Measurements from ENCODE around the gene TMEM140. TPM values are rescaled to one million over a fixed set of nuclear protein-coding genes. Genes with fewer than 3 reads are reported as not detected.
A peak's percentile ranks its signal among the peaks of the same experiment; 100 is the strongest.

TMEM140 gene
- total and polyA plus RNA-seq, 9 of the 15 experiments (the other 6 are each of a cell fraction or from before 2014, with no cell fraction given), result 0.03 to 0.82 (median 0.23) TPM

DNA sequence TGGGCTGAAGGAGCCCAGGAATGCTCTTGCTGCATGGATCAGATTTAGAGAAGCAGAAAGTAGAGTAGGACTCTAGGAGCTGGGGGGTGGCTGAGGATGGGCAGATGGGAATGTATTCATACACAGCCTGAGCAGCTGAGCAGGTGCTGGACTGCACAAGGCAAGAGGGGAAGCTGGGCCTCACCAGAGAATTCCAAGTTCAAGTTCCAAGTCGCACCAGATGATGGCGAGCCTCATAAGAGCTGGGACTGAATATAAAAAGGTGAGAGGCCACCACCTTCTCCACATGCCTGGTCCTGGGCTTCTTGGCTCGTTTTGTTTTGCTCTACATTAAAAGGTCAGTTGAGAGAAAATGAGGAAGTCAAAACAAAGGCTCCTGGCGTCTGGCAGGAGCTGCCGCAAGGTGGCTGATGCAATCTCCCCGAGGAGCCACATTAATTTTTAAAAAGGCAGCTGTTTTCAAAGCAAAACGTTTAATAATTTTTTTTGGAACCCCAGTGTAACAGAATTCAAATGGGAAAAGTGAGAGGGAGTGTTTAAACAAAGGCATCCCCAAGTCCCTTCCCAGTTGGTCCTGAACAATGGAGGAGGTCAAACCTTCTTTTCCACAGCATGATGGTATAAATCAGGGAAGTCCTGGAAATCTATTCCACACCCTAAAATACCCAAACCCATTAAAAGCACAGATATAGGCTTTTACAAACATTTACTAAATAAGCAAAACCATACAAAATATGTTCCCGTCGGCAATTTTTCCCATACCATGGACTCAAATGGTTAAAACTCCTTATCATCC, 13.2 kb downstream of the TMEM140 start (continued):
- TF ChIP-seq, protein P1, sequence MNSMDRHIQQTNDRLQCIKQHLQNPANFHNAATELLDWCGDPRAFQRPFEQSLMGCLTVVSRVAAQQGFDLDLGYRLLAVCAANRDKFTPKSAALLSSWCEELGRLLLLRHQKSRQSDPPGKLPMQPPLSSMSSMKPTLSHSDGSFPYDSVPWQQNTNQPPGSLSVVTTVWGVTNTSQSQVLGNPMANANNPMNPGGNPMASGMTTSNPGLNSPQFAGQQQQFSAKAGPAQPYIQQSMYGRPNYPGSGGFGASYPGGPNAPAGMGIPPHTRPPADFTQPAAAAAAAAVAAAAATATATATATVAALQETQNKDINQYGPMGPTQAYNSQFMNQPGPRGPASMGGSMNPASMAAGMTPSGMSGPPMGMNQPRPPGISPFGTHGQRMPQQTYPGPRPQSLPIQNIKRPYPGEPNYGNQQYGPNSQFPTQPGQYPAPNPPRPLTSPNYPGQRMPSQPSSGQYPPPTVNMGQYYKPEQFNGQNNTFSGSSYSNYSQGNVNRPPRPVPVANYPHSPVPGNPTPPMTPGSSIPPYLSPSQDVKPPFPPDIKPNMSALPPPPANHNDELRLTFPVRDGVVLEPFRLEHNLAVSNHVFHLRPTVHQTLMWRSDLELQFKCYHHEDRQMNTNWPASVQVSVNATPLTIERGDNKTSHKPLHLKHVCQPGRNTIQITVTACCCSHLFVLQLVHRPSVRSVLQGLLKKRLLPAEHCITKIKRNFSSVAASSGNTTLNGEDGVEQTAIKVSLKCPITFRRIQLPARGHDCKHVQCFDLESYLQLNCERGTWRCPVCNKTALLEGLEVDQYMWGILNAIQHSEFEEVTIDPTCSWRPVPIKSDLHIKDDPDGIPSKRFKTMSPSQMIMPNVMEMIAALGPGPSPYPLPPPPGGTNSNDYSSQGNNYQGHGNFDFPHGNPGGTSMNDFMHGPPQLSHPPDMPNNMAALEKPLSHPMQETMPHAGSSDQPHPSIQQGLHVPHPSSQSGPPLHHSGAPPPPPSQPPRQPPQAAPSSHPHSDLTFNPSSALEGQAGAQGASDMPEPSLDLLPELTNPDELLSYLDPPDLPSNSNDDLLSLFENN (IDR thresholded peaks at IDR 0.05; ENCODE audit: low read depth in 2 of 2, low read length in 2 of 2), result no peak
- TF ChIP-seq ZNF586 (CRISPR knock-in tag; conservative IDR thresholded peaks at IDR 0.05) (no peak), ILK (tag; IDR thresholded peaks at IDR 0.05; ENCODE audit: borderline replicate concordance, low read depth) (peak; percentile 49; the same call in 1 of the 2 replicates), USF2 (CRISPR knock-in tag; IDR thresholded peaks at IDR 0.05) (no peak), MYC (IDR thresholded peaks at IDR 0.05; ENCODE audit: low read depth, low read length) (peak; percentile 95), MYC (CRISPR knock-in tag; IDR thresholded peaks at IDR 0.05; ENCODE audit: borderline replicate concordance, low read depth) (no peak), GTF2E2 (tag; IDR thresholded peaks at IDR 0.05) (no peak; the same call in 1 of the 2 replicates), ZNF217 (CRISPR knock-in tag; IDR thresholded peaks at IDR 0.05) (no peak), SIN3A (IDR thresholded peaks at IDR 0.05; ENCODE audit: borderline replicate concordance in 2 of 2, control insufficient read depth in 1 of 2, low read depth in 2 of 2, low read length in 2 of 2) (no peak), FOXK1 (CRISPR knock-in tag; IDR thresholded peaks at IDR 0.05; ENCODE audit: borderline replicate concordance) (no peak), TAF9B (IDR thresholded peaks at IDR 0.05; ENCODE audit: partially characterized antibody) (no peak), FOXJ2 (tag; IDR thresholded peaks at IDR 0.05) (peak; percentile 87), EP300 (IDR thresholded peaks at IDR 0.05; ENCODE audit: low read length) (peak; percentile 71; the same call in 1 of the 2 replicates), NCOA4 (IDR thresholded peaks at IDR 0.05; ENCODE audit: partially characterized antibody) (no peak), KLF1 (tag; IDR thresholded peaks at IDR 0.05) (no peak), CSDE1 (IDR thresholded peaks at IDR 0.05) (no peak; a peak in 1 of 4 replicates), CEBPB (tag; IDR thresholded peaks at IDR 0.05) (peak; percentile 90), RB1 (IDR thresholded peaks at IDR 0.05; ENCODE audit: low read depth) (no peak), KDM4B (IDR thresholded peaks at IDR 0.05; ENCODE audit: borderline replicate concordance in 2 of 2, low read depth in 1 of 2) (no peak), MEF2A (IDR thresholded peaks at IDR 0.05; ENCODE audit: control insufficient read depth, low read depth, low read length) (no peak), NELFE (IDR thresholded peaks at IDR 0.05; ENCODE audit: insufficient read depth, insufficient read length) (no peak), NR1H2 (CRISPR knock-in tag; IDR thresholded peaks at IDR 0.05) (no peak)
- TF ChIP-seq, protein P2, sequence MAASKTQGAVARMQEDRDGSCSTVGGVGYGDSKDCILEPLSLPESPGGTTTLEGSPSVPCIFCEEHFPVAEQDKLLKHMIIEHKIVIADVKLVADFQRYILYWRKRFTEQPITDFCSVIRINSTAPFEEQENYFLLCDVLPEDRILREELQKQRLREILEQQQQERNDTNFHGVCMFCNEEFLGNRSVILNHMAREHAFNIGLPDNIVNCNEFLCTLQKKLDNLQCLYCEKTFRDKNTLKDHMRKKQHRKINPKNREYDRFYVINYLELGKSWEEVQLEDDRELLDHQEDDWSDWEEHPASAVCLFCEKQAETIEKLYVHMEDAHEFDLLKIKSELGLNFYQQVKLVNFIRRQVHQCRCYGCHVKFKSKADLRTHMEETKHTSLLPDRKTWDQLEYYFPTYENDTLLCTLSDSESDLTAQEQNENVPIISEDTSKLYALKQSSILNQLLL (CRISPR knock-in tag; IDR thresholded peaks at IDR 0.05; ENCODE audit: borderline replicate concordance), result no peak

Data from K562 (cell line).